Heart left ventricle (tissue), 13 donors: ENCODE measurements around the gene SSU72.

ENCODE experiments used
- CTCF ChIP-seq, 12 donors: fragments of 200-600 bp; sonication (generic) in 4 of 12; IDR thresholded peaks; one replicate each; pipeline versions ENCODE4 v1.5.0 to v1.8.0; 2018 to 2022; ENCODE audit warnings: antibody characterized with exemption in 12 of 12, mild to moderate bottlenecking in 5 of 12
- POLR2A ChIP-seq, 2 donors: fragments of 450-650 bp; IDR thresholded peaks; one replicate each; pipeline ENCODE4 v1.6.1; 2017; ENCODE audit warnings: antibody characterized with exemption in 2 of 2, mild to moderate bottlenecking in 2 of 2, moderate library complexity in 2 of 2
- donor health status: ischemic (EF 13 %, LVEDD 7.1; RV severe dilation, severe dysfunction).
- donor health status: DM: no; HTN: yes; CAD: no.
- donor health status: DM: no; HTN: no; CAD: no.
- donor health status: ischemic (EF 25% LVEDD 6.9; RV normal size, moderate dysfunction).
- donor health status: ischemic (EF 25% LVEDD 5.7; RV mildly dilated, moderate dysfunction).
- donor health status: ischemic (EF 35%, LVEDD 5.7; RV mildly dilated, moderate dysfunction).
- donor health status: nonischemic (EF 11% LVEDD 7.7; RV severe dilation, severe dysfunction).
- donor health status: DM: yes; HTN: yes; CAD: no.
- donor health status: PGD.
- donor health status: ischemic (EF 29% LVEDD 5.4; RV normal size, mild dysfunction).
- donor health status: nonischemic (EF 23%, LVEDD 6.1; RV moderate dilation, normal function).

DNA sequence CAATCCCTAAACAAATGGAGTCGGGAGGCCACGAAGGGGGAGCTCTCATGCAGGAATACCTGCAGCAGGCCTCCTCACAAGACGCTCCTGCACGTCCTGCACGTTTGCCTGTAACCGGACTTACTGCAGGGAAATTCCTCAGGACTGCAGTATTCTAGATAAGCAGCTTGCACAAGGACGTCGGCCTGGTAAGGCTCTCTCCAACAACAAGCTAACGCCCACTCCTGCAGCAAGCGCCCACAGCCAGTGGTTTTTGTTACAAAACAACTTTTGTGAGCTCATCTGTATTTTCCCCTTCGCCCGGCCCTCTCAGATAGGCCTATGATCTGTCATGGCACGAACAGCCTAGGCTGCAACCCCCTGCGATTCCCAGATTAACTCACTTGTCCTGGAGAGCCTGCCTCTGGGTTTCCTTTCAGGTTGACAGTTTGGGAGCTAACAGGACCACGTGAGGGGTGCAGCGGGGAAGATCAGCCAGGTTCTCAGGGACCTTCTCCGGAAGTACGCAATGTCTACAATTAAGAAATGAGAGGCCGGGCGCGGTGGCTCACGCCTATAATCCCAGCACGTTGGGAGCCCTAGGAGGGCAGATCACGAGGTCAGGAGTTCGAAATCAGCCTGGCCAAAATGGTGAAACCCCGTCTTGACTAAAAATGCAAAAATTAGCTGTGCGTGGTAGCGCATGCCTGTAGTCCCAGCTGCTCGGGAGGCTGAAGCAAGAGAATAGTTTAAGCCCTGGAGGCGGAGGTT, 39.7 kb upstream of the SSU72 start:
- TF ChIP-seq CTCF (IDR thresholded peaks at IDR 0.05) = no peak
- no peak for TF ChIP-seq POLR2A (IDR thresholded peaks at IDR 0.05)
